ENCODE results near the gene ENDOD1. TPM values are rescaled to one million over a fixed set of nuclear protein-coding genes. Genes with fewer than 3 reads are reported as not detected.
"Not testable (repeated sequence)": the region's sequence is repeated elsewhere in the genome, so short reads cannot be mapped to it uniquely, and the experiment has no call there.

ENDOD1 gene, protein sequence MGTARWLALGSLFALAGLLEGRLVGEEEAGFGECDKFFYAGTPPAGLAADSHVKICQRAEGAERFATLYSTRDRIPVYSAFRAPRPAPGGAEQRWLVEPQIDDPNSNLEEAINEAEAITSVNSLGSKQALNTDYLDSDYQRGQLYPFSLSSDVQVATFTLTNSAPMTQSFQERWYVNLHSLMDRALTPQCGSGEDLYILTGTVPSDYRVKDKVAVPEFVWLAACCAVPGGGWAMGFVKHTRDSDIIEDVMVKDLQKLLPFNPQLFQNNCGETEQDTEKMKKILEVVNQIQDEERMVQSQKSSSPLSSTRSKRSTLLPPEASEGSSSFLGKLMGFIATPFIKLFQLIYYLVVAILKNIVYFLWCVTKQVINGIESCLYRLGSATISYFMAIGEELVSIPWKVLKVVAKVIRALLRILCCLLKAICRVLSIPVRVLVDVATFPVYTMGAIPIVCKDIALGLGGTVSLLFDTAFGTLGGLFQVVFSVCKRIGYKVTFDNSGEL
- 38.0 and 43.9 TPM in 2 replicates for total RNA-seq (2012; rRNA removed)

DNA sequence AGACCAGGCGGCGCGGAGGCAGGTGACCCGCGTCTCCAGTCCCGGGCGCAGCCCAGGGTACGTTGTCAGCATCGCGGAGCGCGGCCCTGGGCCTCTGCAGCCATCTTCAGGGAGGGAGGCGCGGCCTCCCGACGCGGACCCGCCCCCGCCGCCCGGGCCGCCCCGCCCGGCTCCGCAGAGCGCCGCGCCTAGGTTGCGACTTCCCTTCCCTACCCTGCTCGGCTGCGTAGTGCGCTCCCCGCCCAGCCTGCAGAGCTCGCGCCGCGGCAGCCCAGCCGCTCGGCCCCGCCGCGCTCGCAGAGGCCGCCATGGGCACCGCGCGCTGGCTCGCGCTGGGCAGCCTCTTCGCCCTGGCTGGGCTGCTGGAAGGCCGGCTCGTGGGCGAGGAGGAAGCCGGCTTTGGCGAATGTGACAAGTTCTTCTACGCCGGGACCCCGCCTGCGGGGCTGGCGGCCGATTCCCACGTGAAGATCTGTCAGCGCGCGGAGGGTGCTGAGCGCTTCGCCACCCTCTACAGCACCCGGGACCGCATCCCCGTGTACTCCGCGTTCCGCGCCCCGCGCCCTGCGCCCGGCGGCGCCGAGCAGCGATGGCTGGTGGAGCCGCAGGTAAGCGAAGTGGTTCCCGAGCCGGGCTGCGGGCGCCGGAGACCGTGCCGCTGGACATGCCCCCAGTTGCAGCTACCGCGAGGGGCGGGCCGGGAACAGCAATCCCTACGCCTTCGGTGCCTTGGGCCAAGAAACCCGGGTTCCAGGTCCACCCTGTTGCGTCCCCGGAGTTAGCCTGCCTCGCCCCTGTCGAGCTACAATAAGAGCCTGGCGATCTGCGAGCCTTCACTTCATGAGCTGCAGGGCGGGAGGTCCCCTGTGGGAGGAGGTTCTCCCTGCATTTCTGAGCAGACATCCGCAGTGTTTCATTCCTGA lies at the start of gene ENDOD1:
Gene ENDOD1 (plus strand): TSS at position 227 of the 923 bp plus-strand sequence. CDS start 82 bp downstream, at position 309.
- H3K4me2 ChIP-seq (ENCODE audit: low read length): peak within 1 kb of the TSS; percentile 84

DNA sequence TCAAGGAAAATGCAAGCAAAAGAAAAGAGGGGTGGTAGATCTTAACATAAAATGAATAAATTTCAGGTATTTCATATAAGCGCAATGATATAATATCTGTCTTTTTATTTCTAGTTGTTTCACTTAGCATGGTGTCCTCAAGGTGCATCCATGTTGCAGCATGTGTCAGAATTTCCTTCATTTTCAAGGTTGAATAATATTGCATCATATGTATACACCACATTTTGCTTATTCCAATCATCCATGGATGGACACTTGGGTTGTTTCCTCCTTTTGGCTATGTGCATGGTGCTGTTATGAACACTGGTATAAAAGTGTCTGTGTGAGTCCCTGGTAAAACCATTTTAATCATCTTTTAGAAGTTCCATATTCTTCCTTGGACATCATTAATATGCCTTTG lies 47.4 kb upstream of the ENDOD1 start:
- no peak overlapping the region for H3K4me3 ChIP-seq (ENCODE audit: low read length)
- H3K4me2 ChIP-seq (ENCODE audit: low read length): no peak overlapping the region
- peaks cover 62% of the 10 kb centered on the region for H3K27me3 ChIP-seq (ENCODE audit: control insufficient read depth, insufficient read depth, low read length)
- H3K4me1 ChIP-seq (ENCODE audit: control insufficient read depth, insufficient read depth, low read length): no peaks in the 10 kb centered on the region
- no peaks in the 10 kb centered on the region for H3K36me3 ChIP-seq (ENCODE audit: insufficient read depth, low read length)
- no peaks in the 10 kb centered on the region for H3K9me3 ChIP-seq (replicated peaks; ENCODE audit: low read length)
- no peak overlapping the region for H3K9ac ChIP-seq (ENCODE audit: low read depth, low read length)

More for the DNA sequence above, at the start of gene ENDOD1:
- Histone ChIP-seq H3K27me3 (ENCODE audit: control insufficient read depth, insufficient read depth, low read length) (no peaks in the 10 kb centered on the region), H3K4me3 (ENCODE audit: low read length) (peak within 1 kb of the TSS; percentile 93), H3K36me3 (ENCODE audit: insufficient read depth, low read length) (no peaks in the 10 kb centered on the region), H3K9me3 (replicated peaks; ENCODE audit: low read length) (no peaks in the 10 kb centered on the region), H3K9ac (ENCODE audit: low read depth, low read length) (peak within 1 kb of the TSS; percentile 85), H3K4me1 (ENCODE audit: control insufficient read depth, insufficient read depth, low read length) (peaks cover 37% of the 10 kb centered on the region)

DNA sequence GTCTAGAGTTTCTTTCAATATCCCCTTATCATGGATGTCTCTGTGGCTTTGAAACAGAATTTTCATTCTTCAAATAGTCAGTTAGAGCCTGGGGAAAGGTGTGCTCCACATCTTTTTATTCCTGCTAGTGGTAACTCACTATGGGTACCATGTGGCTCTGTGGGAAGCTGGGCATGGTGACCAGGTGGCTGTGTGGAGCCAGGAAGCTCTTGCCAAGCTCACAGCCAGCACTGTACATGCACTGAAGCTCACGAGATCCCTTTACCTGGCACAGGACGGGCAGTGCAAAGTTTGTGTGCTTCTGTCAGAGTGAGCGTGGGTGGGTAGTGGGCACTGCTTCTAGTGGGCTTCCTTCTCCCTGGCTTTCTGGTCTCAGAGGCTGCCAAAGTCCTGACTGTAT lies 46.7 kb upstream of the ENDOD1 start:
- H3K9me3 ChIP-seq (replicated peaks; ENCODE audit: low read length): no peaks in the 10 kb centered on the region
- no peaks in the 10 kb centered on the region for H3K4me1 ChIP-seq (ENCODE audit: control insufficient read depth, insufficient read depth, low read length)
- H3K27me3 ChIP-seq (ENCODE audit: control insufficient read depth, insufficient read depth, low read length): peaks cover 65% of the 10 kb centered on the region
- no peak overlapping the region for H3K9ac ChIP-seq (ENCODE audit: low read depth, low read length)
- H3K4me2 ChIP-seq (ENCODE audit: low read length): no peak overlapping the region
- no peak overlapping the region for H3K4me3 ChIP-seq (ENCODE audit: low read length)
- H3K36me3 ChIP-seq (ENCODE audit: insufficient read depth, low read length): no peaks in the 10 kb centered on the region

DNA sequence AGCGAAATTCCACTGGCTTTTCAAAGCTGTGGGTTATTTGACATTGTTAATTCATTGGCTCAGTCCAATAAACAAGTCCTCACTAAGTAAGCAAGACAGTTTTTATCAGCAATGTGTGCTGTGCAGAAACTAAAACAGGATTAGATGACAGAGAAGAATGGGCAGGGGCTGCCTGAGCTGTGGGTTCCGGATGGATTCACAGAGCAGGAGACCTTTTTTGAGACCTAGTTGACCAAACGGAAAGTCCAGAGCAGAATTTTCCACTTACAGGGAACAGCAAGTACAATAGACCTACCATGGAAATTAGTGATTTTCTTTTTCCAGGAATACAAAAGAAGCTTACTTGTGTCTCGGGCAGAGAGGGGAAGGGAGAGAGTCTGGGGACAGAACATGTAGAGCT lies 45.6 kb upstream of the ENDOD1 start:
- Histone ChIP-seq H3K36me3 (ENCODE audit: insufficient read depth, low read length) (no peaks in the 10 kb centered on the region), H3K4me3 (ENCODE audit: low read length) (no peak overlapping the region), H3K9ac (ENCODE audit: low read depth, low read length) (no peak overlapping the region), H3K4me2 (ENCODE audit: low read length) (no peak overlapping the region), H3K9me3 (replicated peaks; ENCODE audit: low read length) (no peaks in the 10 kb centered on the region), H3K27me3 (ENCODE audit: control insufficient read depth, insufficient read depth, low read length) (peaks cover 71% of the 10 kb centered on the region), H3K4me1 (ENCODE audit: control insufficient read depth, insufficient read depth, low read length) (no peaks in the 10 kb centered on the region)

DNA sequence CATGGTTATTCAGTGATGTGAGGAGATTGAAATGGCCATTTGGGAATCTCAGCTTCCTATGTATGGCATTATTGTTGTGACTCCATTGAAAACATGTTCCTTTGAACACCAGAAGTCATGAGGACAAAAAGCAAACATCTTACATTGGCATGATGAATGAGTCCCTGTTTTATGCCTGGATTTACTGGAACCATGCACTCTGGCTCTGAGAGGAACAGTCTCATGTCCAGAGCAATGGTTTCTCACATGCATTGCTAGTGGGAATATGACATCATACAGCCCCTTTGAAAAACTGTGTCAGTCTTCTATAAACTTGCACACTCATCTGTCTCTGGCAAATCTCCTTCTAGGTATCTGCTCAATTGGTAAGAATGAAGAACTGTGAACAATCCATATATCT lies 43.8 kb upstream of the ENDOD1 start:
- H3K4me3 ChIP-seq (ENCODE audit: low read length): no peak overlapping the region
- H3K4me2 ChIP-seq (ENCODE audit: low read length): no peak overlapping the region
- H3K9me3 ChIP-seq (replicated peaks; ENCODE audit: low read length): no peaks in the 10 kb centered on the region
- no peak overlapping the region for H3K9ac ChIP-seq (ENCODE audit: low read depth, low read length)
- H3K27me3 ChIP-seq (ENCODE audit: control insufficient read depth, insufficient read depth, low read length): peaks cover 65% of the 10 kb centered on the region
- H3K4me1 ChIP-seq (ENCODE audit: control insufficient read depth, insufficient read depth, low read length): no peaks in the 10 kb centered on the region
- no peaks in the 10 kb centered on the region for H3K36me3 ChIP-seq (ENCODE audit: insufficient read depth, low read length)

DNA sequence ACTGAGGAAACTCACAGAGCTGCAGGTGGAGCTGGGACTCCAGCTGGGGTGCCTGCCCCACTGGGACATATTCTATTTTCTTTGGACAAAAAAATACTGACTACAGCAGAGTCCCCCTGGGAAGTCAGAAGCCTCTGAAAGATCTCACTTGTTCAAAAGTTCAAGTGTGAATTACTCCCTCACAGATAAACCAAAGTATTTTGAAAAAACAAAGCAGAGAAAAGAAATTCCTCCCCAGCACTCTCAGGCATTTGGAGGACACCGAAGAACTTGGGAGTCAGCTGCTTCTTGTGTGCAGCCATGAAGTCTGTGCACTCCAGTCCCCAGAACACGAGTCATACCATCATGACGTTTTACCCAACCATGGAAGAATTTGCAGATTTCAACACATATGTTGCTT lies 40.5 kb upstream of the ENDOD1 start, which contains the start of gene KDM4F:
Gene KDM4F (plus strand): TSS at position 301 of the 400 bp plus-strand sequence.
- not testable (repeated sequence) for H3K4me3 ChIP-seq (ENCODE audit: low read length); H3K4me2 ChIP-seq (ENCODE audit: low read length); H3K36me3 ChIP-seq (ENCODE audit: insufficient read depth, low read length); H3K9me3 ChIP-seq (replicated peaks; ENCODE audit: low read length); H3K4me1 ChIP-seq (ENCODE audit: control insufficient read depth, insufficient read depth, low read length); H3K9ac ChIP-seq (ENCODE audit: low read depth, low read length)
- H3K27me3 ChIP-seq (ENCODE audit: control insufficient read depth, insufficient read depth, low read length): peaks cover 56% of the 10 kb centered on the region

DNA sequence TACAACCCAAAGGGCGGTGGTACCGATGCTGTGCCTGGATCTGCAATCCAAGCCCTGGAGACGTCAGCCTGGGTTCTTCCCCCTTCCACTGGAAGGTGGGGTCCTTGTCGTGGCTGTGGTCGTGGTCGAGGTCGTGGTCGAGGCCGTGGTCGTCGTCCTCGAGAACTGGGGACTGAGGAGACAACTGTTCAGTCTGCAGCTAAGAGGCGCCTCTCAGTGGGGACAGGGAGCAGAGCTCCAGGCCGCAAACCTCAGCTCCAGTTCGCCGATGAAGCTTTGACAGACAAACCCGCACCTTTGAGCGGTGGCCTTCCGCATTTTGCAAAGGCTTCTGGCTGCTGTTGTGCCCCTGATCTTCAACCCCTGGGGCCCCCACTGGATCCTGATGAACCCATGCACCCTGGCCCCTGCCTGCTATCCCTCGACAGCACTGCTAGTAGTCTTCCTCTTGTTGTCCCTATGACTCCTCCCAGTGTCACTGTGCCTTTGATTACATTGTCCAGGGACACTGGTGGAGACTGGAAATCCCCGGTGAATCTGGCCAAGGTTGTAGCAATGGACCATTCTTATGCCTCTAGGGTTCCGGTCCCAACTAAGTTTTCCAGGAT lies 38.9 kb upstream of the ENDOD1 start:
- Histone ChIP-seq H3K4me2 (ENCODE audit: low read length) (no peak overlapping the region), H3K4me1 (ENCODE audit: control insufficient read depth, insufficient read depth, low read length) (no peaks in the 10 kb centered on the region), H3K27me3 (ENCODE audit: control insufficient read depth, insufficient read depth, low read length) (peaks cover 55% of the 10 kb centered on the region), H3K36me3 (ENCODE audit: insufficient read depth, low read length) (no peaks in the 10 kb centered on the region), H3K9me3 (replicated peaks; ENCODE audit: low read length) (no peaks in the 10 kb centered on the region), H3K9ac (ENCODE audit: low read depth, low read length) (no peak overlapping the region), H3K4me3 (ENCODE audit: low read length) (no peak overlapping the region)

DNA sequence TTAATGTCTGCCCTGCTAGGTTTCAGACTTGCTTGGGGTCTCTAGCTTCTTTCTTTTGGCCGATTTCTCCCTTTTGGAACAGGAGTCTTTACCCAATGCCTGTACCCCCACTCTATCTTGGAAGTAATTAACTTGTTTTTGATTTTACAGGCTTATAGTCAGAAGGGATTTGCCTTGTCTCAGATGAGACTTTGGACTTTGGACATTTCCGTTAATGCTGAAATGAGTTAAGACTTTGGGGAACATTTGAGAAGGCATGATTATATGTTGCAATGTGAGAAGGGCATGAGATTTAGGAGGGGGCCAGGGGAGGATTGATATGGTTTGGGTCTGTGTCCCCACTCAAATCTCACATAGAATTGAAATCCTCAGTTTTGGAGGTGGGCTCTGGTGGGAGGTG lies 35.3 kb upstream of the ENDOD1 start:
- Histone ChIP-seq H3K9me3 (replicated peaks; ENCODE audit: low read length) (no peaks in the 10 kb centered on the region), H3K4me3 (ENCODE audit: low read length) (no peak overlapping the region), H3K36me3 (ENCODE audit: insufficient read depth, low read length) (no peaks in the 10 kb centered on the region), H3K9ac (ENCODE audit: low read depth, low read length) (no peak overlapping the region), H3K4me1 (ENCODE audit: control insufficient read depth, insufficient read depth, low read length) (no peaks in the 10 kb centered on the region), H3K27me3 (ENCODE audit: control insufficient read depth, insufficient read depth, low read length) (peaks cover 34% of the 10 kb centered on the region), H3K4me2 (ENCODE audit: low read length) (no peak overlapping the region)

DNA sequence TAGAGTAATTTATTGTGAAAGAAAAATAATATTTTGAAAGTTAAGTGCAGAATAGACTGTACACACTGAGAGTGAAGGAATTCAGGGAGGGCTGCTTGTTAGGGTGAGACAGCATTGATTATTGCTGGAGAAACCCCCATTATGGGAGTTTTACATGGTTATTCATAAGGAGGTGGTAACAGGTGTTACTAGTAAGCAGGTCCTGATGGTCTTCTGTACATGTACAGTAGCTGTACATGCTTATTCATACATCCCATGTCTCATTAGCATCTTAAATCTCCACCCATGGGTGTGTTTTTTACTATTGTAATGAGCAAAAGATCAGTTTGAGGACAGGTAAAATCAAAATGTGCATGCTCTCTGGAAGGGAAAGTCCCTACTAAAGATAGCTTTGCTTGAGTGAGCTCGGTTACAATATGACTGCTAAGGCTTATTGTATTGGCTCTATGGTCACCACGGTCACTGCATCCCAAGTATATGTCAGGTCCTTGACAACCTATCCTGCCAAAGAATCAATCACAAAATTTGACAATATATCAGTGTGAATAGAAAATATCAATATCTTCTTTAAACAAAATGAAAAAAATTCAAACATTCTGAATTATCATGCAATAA lies 34.3 kb upstream of the ENDOD1 start:
- H3K4me3 ChIP-seq (ENCODE audit: low read length): no peak overlapping the region
- H3K4me2 ChIP-seq (ENCODE audit: low read length): no peak overlapping the region
- H3K27me3 ChIP-seq (ENCODE audit: control insufficient read depth, insufficient read depth, low read length): peaks cover 41% of the 10 kb centered on the region
- no peak overlapping the region for H3K9ac ChIP-seq (ENCODE audit: low read depth, low read length)
- no peaks in the 10 kb centered on the region for H3K4me1 ChIP-seq (ENCODE audit: control insufficient read depth, insufficient read depth, low read length)
- no peaks in the 10 kb centered on the region for H3K36me3 ChIP-seq (ENCODE audit: insufficient read depth, low read length)
- no peaks in the 10 kb centered on the region for H3K9me3 ChIP-seq (replicated peaks; ENCODE audit: low read length)

DNA sequence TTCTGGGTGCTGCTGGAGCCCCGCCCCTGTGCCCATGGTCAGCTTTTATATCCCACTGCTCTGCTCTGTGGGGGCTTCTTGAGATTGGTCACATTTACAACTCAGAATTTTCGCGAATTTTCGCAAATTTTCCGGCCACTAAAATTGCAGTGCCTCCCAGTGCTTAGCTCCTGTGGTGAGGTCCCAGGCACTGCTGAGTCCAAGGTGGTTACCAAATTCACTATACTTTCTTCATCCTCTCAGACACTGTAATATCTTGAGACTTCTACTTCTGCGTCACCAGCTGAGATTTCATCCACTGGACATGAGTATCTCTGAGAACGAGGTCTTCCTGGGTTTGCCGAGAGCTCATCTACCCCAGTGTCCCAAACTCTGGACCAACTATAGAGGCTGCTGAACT lies 31.7 kb upstream of the ENDOD1 start:
- H3K36me3 ChIP-seq (ENCODE audit: insufficient read depth, low read length): no peaks in the 10 kb centered on the region
- H3K27me3 ChIP-seq (ENCODE audit: control insufficient read depth, insufficient read depth, low read length): peaks cover 53% of the 10 kb centered on the region
- no peak overlapping the region for H3K9ac ChIP-seq (ENCODE audit: low read depth, low read length)
- no peaks in the 10 kb centered on the region for H3K4me1 ChIP-seq (ENCODE audit: control insufficient read depth, insufficient read depth, low read length)
- no peak overlapping the region for H3K4me3 ChIP-seq (ENCODE audit: low read length)
- H3K9me3 ChIP-seq (replicated peaks; ENCODE audit: low read length): no peaks in the 10 kb centered on the region
- no peak overlapping the region for H3K4me2 ChIP-seq (ENCODE audit: low read length)

DNA sequence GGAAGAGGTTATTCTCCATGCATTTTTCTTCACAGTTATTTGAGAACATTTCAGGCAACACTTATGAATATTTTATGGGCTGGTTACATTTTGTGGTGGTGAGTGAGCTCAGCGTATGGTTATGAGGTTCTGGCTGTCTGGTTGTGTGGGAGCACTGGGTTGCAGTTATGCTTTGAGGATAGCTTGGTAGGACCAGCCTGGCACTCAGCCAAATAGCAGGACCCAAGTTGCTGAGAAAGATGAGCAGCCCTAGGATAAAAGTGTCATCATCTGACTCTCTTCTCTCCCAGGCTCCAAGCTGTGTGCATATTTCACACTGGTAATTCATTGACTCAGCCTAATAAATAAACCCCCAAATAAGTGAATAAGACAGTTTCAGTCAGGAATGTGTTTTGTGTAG lies 31.0 kb upstream of the ENDOD1 start:
- H3K4me1 ChIP-seq (ENCODE audit: control insufficient read depth, insufficient read depth, low read length): no peaks in the 10 kb centered on the region
- peaks cover 46% of the 10 kb centered on the region for H3K27me3 ChIP-seq (ENCODE audit: control insufficient read depth, insufficient read depth, low read length)
- H3K4me2 ChIP-seq (ENCODE audit: low read length): no peak overlapping the region
- H3K9me3 ChIP-seq (replicated peaks; ENCODE audit: low read length): no peaks in the 10 kb centered on the region
- H3K4me3 ChIP-seq (ENCODE audit: low read length): no peak overlapping the region
- no peak overlapping the region for H3K9ac ChIP-seq (ENCODE audit: low read depth, low read length)
- H3K36me3 ChIP-seq (ENCODE audit: insufficient read depth, low read length): no peaks in the 10 kb centered on the region

Data from skeletal muscle satellite cell (primary cell).